Stimulated activated CD4-positive, alpha-beta T cell treated with anti-CD3 and anti-CD28 coated beads, Interleukin-4, amount 100 ng/mL, for 1 hour (primary cell): ENCODE measurements around the gene BCLAF1.

Source experiments
- DNase-seq: peaks from one replicate; pipeline ENCODE4 v3.0.0-alpha.2; 2020

The BCLAF1 gene

GRCh38 chr6:136307351-136307750 lies 17.7 kb upstream of the BCLAF1 start:
- no peak for DNase-seq

GRCh38 chr6:136306466-136306865 lies 16.8 kb upstream of the BCLAF1 start:
- no peak for DNase-seq

GRCh38 chr6:136304410-136304809 lies 14.8 kb upstream of the BCLAF1 start:
- no peak for DNase-seq

GRCh38 chr6:136303516-136303915 lies 13.9 kb upstream of the BCLAF1 start:
- DNase-seq, result no peak

GRCh38 chr6:136294621-136295020 lies 5.0 kb upstream of the BCLAF1 start:
- DNase-seq, result no peak

- peak; percentile 63 for DNase-seq
Measured at GRCh38 chr6:136290410-136291010, 864 bp upstream of the BCLAF1 start.

- DNase-seq, result peak; percentile 92
Measured at GRCh38 chr6:136289327-136289578, 393 bp downstream of the BCLAF1 start.

GRCh38 chr6:136288566-136289326 lies 900 bp downstream of the BCLAF1 start:
- DNase-seq, result peak; percentile 75

GRCh38 chr6:136284909-136285308 lies 4.7 kb downstream of the BCLAF1 start:
- DNase-seq, result no peak

- DNase-seq, result no peak
Measured at GRCh38 chr6:136282906-136283305, 6.7 kb downstream of the BCLAF1 start.

GRCh38 chr6:136280032-136280609 lies 9.5 kb downstream of the BCLAF1 start:
- no peak for DNase-seq

GRCh38 chr6:136274062-136274461 lies 15.6 kb downstream of the BCLAF1 start:
- DNase-seq, result no peak

- no peak for DNase-seq
Measured at GRCh38 chr6:136265101-136265500, 24.5 kb downstream of the BCLAF1 start.

- no peak for DNase-seq
Measured at GRCh38 chr6:136262940-136263339, 26.7 kb downstream of the BCLAF1 start.

GRCh38 chr6:136254851-136255466 lies 34.7 kb downstream of the BCLAF1 start:
- no peak for DNase-seq

- DNase-seq, result no peak
Measured at GRCh38 chr6:136253734-136254133, 35.9 kb downstream of the BCLAF1 start.

GRCh38 chr6:136252441-136252840 lies 37.2 kb downstream of the BCLAF1 start:
- DNase-seq, result no peak

GRCh38 chr6:136251394-136251793 lies 38.3 kb downstream of the BCLAF1 start:
- no peak for DNase-seq

- DNase-seq, result no peak
Measured at GRCh38 chr6:136250686-136251008, 39.0 kb downstream of the BCLAF1 start.

- DNase-seq, result peak; percentile 83
Measured at GRCh38 chr6:136249811-136250685, 39.6 kb downstream of the BCLAF1 start, which contains the start of gene MTFR2. Gene MTFR2 (minus strand): TSS chr6:136250311. CDS start chr6:136249099, 1,212 bp downstream.

GRCh38 chr6:136249336-136249735 lies 40.3 kb downstream of the BCLAF1 start:
- DNase-seq, result no peak

- DNase-seq, result no peak
Measured at GRCh38 chr6:136244061-136244616, 45.5 kb downstream of the BCLAF1 start.
